Measurements from ENCODE around the gene POLDIP2. TPM values are rescaled to one million over a fixed set of nuclear protein-coding genes. Genes with fewer than 3 reads are reported as not detected.
A peak's percentile ranks its signal among the peaks of the same experiment; 100 is the strongest.

Gene POLDIP2
- total RNA-seq, 4 donors from 2014 or later = 54.9 to 95.3 (median 66.5) TPM

GRCh38 chr17:28328325-28328724, 29.0 kb downstream of the POLDIP2 start:
- DNase-seq = no peak
- no peak overlapping the region for H3K4me3 ChIP-seq
- H3K27me3 ChIP-seq = no peaks in the 10 kb centered on the region
- intact Hi-C loops (cut with DNase I; ENCODE audit: low total_unique reads) (no loop called here), in situ Hi-C loops (cut with MboI; ENCODE audit: low pct_ligation_motif_present in 1 of 4, low pct_unique_long_range_greater_than_20kb in 1 of 4, low sequenced_read_pairs in 3 of 4) (no loop called here)
- TF ChIP-seq EP300 (IDR thresholded peaks at IDR 0.05; ENCODE audit: low read depth) (no peak), POLR2A (IDR thresholded peaks at IDR 0.05) (no peak), POLR2AphosphoS5 (IDR thresholded peaks at IDR 0.05) (no peak), CTCF (IDR thresholded peaks at IDR 0.05) (no peak)
- peaks cover 0 to 17% (median 6%) of the 10 kb centered on the region in 4 donors for H3K36me3 ChIP-seq
- H3K9me3 ChIP-seq = no peaks in the 10 kb centered on the region
- peaks cover 0 to 26% (median 5%) of the 10 kb centered on the region in 4 donors for H3K4me1 ChIP-seq
- 73 to 79% methylated on average over 4 of the region's 4 CpGs for WGBS, 2 donors (ENCODE audit: low coverage in 1 of 2)
- no peak overlapping the region for H3K27ac ChIP-seq

- Histone ChIP-seq H3K27me3 (no peaks in the 10 kb centered on the region), H3K4me3 (no peak overlapping the region), H3K4me1 (peaks cover 0 to 22% (median 3%) of the 10 kb centered on the region in 4 donors), H3K27ac (no peak overlapping the region), H3K36me3 (peaks cover 0 to 17% (median 6%) of the 10 kb centered on the region in 4 donors), H3K9me3 (no peaks in the 10 kb centered on the region)
- intact Hi-C loops (cut with DNase I; ENCODE audit: low total_unique reads) = no loop called here
- DNase-seq = no peak
- 65 to 75% methylated on average over 3 of the region's 3 CpGs for WGBS, 2 donors (ENCODE audit: low coverage in 1 of 2)
- in situ Hi-C loops (cut with MboI; ENCODE audit: low pct_ligation_motif_present in 1 of 4, low pct_unique_long_range_greater_than_20kb in 1 of 4, low sequenced_read_pairs in 3 of 4) = no loop called here
- TF ChIP-seq CTCF (IDR thresholded peaks at IDR 0.05) = no peak
- TF ChIP-seq EP300 (IDR thresholded peaks at IDR 0.05; ENCODE audit: low read depth) = no peak
Observed at GRCh38 chr17:28327709-28328108, 29.6 kb downstream of the POLDIP2 start.

- Histone ChIP-seq H3K9me3 (no peaks in the 10 kb centered on the region), H3K4me3 (no peak overlapping the region), H3K27ac (no peak overlapping the region), H3K4me1 (peaks cover 0 to 22% (median 3%) of the 10 kb centered on the region in 4 donors), H3K27me3 (no peaks in the 10 kb centered on the region), H3K36me3 (peaks cover 0 to 17% (median 6%) of the 10 kb centered on the region in 4 donors)
- no peak for DNase-seq
- TF ChIP-seq CTCF (IDR thresholded peaks at IDR 0.05) (no peak), POLR2A (IDR thresholded peaks at IDR 0.05) (no peak), POLR2AphosphoS5 (IDR thresholded peaks at IDR 0.05) (no peak)
- intact Hi-C loops (cut with DNase I; ENCODE audit: low total_unique reads) = no loop called here
- in situ Hi-C loops (cut with MboI; ENCODE audit: low pct_ligation_motif_present in 1 of 4, low pct_unique_long_range_greater_than_20kb in 1 of 4, low sequenced_read_pairs in 3 of 4) = no loop called here
- WGBS, 2 donors (ENCODE audit: low coverage in 1 of 2) = 87 to 94% methylated on average over 2 to 9 of the region's 9 CpGs
Observed at GRCh38 chr17:28327031-28327607, 30.2 kb downstream of the POLDIP2 start.

- peak; percentile 35 for DNase-seq
- peak in 1 of 3 donors; percentile 32 for TF ChIP-seq POLR2AphosphoS5 (IDR thresholded peaks at IDR 0.05)
- no peak for TF ChIP-seq EP300 (IDR thresholded peaks at IDR 0.05; ENCODE audit: low read depth)
- in situ Hi-C loops (cut with MboI; ENCODE audit: low pct_ligation_motif_present in 1 of 4, low pct_unique_long_range_greater_than_20kb in 1 of 4, low sequenced_read_pairs in 3 of 4) (no loop called here), intact Hi-C loops (cut with DNase I; ENCODE audit: low total_unique reads) (no loop called here)
- H3K9me3 ChIP-seq = no peaks in the 10 kb centered on the region
- peaks cover 0 to 17% (median 6%) of the 10 kb centered on the region in 4 donors for H3K36me3 ChIP-seq
- peak overlapping the region in 1 of 4 donors; percentile 35 for H3K27ac ChIP-seq
- H3K4me3 ChIP-seq = no peak overlapping the region
- H3K27me3 ChIP-seq = no peaks in the 10 kb centered on the region
- WGBS, 2 donors (ENCODE audit: low coverage in 1 of 2) = 40% methylated on average over 7 of the region's 7 CpGs; no CpG with 5 or more reads in 1 of the 2 donors
- H3K4me1 ChIP-seq = peaks cover 0 to 22% (median 3%) of the 10 kb centered on the region in 4 donors
Observed at GRCh38 chr17:28326114-28326513, 31.2 kb downstream of the POLDIP2 start.

- DNase-seq = no peak
- Histone ChIP-seq H3K4me1 (peaks cover 0 to 27% (median 5%) of the 10 kb centered on the region in 4 donors), H3K27me3 (no peaks in the 10 kb centered on the region), H3K27ac (no peak overlapping the region), H3K9me3 (no peaks in the 10 kb centered on the region), H3K4me3 (no peak overlapping the region), H3K36me3 (peaks cover 0 to 17% (median 6%) of the 10 kb centered on the region in 4 donors)
- WGBS, 2 donors (ENCODE audit: low coverage in 1 of 2) = 70 to 75% methylated on average over 4 to 5 of the region's 5 CpGs
- in situ Hi-C loops (cut with MboI; ENCODE audit: low pct_ligation_motif_present in 1 of 4, low pct_unique_long_range_greater_than_20kb in 1 of 4, low sequenced_read_pairs in 3 of 4) (no loop called here), intact Hi-C loops (cut with DNase I; ENCODE audit: low total_unique reads) (no loop called here)
- no peak for TF ChIP-seq EP300 (IDR thresholded peaks at IDR 0.05; ENCODE audit: low read depth)
- TF ChIP-seq POLR2A (IDR thresholded peaks at IDR 0.05) = no peak
- TF ChIP-seq CTCF (IDR thresholded peaks at IDR 0.05) = no peak
Observed at GRCh38 chr17:28325211-28325610, 32.1 kb downstream of the POLDIP2 start.
